Measurements from ENCODE around the gene IGSF8. TPM values are rescaled to one million over a fixed set of nuclear protein-coding genes. Genes with fewer than 3 reads are reported as not detected.
A peak's percentile ranks its signal among the peaks of the same experiment; 100 is the strongest.

Gene IGSF8
- polyA plus RNA-seq, 2 of the 4 experiments (the other 2 are of a cell fraction) = 7.3 to 7.8 TPM

GRCh38 chr1:160079448-160079847 is 19.0 kb downstream of the IGSF8 start:
- no peak overlapping the region for H3K4me3 ChIP-seq
- 0 out of 3 replicates have a peak, but pooled peaks cover 2% of the 10 kb centered on the region for H3K4me1 ChIP-seq
- H3K4me2 ChIP-seq = no peak overlapping the region
- CTCF ChIA-PET = interaction anchor here (1.1 to 30.0 kb wide), 12 partner anchors 4 to 947 kb away, joined by 3 to 409 read pairs (median 6); partner anchors contain the start of genes KCNJ10 and KCNJ9
- ATAC-seq = no peak
- TF ChIP-seq NPAS2 (CRISPR knock-in tag; IDR thresholded peaks at IDR 0.05; ENCODE audit: borderline replicate concordance) (no peak), ZSCAN20 (CRISPR knock-in tag; IDR thresholded peaks at IDR 0.05) (no peak), SMC3 (IDR thresholded peaks at IDR 0.05) (no peak), HOXA7 (CRISPR knock-in tag; IDR thresholded peaks at IDR 0.05) (no peak), ATOH8 (CRISPR knock-in tag; IDR thresholded peaks at IDR 0.05; ENCODE audit: low read depth) (no peak), RNF2 (IDR thresholded peaks at IDR 0.05; ENCODE audit: borderline replicate concordance, low read depth) (no peak), ESRRA (IDR thresholded peaks at IDR 0.05; ENCODE audit: borderline replicate concordance, low read length) (no peak), ZC3H11A (IDR thresholded peaks at IDR 0.05) (no peak), HES2 (IDR thresholded peaks at IDR 0.05) (no peak), ZNF302 (CRISPR knock-in tag; IDR thresholded peaks at IDR 0.05) (no peak), HMGXB4 (CRISPR knock-in tag; IDR thresholded peaks at IDR 0.05; ENCODE audit: borderline replicate concordance) (no peak), E2F6 (IDR thresholded peaks at IDR 0.05; ENCODE audit: borderline replicate concordance, low read depth) (no peak), HOXB5 (CRISPR knock-in tag; IDR thresholded peaks at IDR 0.05) (no peak), POLR2AphosphoS2 (conservative IDR thresholded peaks at IDR 0.05; ENCODE audit: low read length) (no peak)
- POLR2A ChIA-PET = interaction anchor here (0.6 kb wide), 1 partner anchor 174 kb away, joined by 4 read pairs; no protein-coding TSS in a partner anchor
- H3K27ac ChIP-seq = no peak overlapping the region
- DNase-seq (ENCODE audit: low read depth in 1 of 2, low spot score in 1 of 2) = no peak
- no peaks in the 10 kb centered on the region for H3K9me3 ChIP-seq
- no peak for FAIRE-seq
- WGBS (ENCODE audit: missing lambda C conversion rate) = 60% methylated on average over 4 of the region's 4 CpGs

GRCh38 chr1:160078512-160079195 is 19.8 kb downstream of the IGSF8 start:
- WGBS (ENCODE audit: missing lambda C conversion rate) = 3% methylated on average over 8 of the region's 8 CpGs
- ChIA-PET POLR2A (no interaction called here), CTCF (interaction anchor here (0.6 to 30.0 kb wide), 18 partner anchors 5 to 946 kb away, joined by 3 to 409 read pairs (median 4); partner anchors contain the start of genes KCNJ10, KCNJ9 and PIGM)
- H3K9me3 ChIP-seq = no peaks in the 10 kb centered on the region
- DNase-seq (ENCODE audit: low read depth in 1 of 2, low spot score in 1 of 2) (peak; percentile 42 to 51), FAIRE-seq (no peak), ATAC-seq (peak; percentile 51 to 88; a peak in 4 of 6 replicates)
- H3K4me1 ChIP-seq = no peaks in the 10 kb centered on the region
- no peak for TF ChIP-seq FOSB (CRISPR knock-in tag; IDR thresholded peaks at IDR 0.05)
- no peak for TF ChIP-seq ZC3H11A (IDR thresholded peaks at IDR 0.05)
- TF ChIP-seq CBX8 (IDR thresholded peaks at IDR 0.05) = no peak
- TF ChIP-seq SMC3 (IDR thresholded peaks at IDR 0.05) = peak; percentile 37; the same call in 1 of the 3 replicates
- TF ChIP-seq RAD21 (conservative IDR thresholded peaks at IDR 0.05 in 1 of 2, IDR thresholded peaks at IDR 0.05 in 1 of 2) = peak; percentile 44 to 49
- TF ChIP-seq GATA3 (IDR thresholded peaks at IDR 0.05; ENCODE audit: borderline replicate concordance) = no peak
- no peak for TF ChIP-seq NR3C1 (IDR thresholded peaks at IDR 0.05)
- peak; percentile 54 for TF ChIP-seq CTCF (IDR thresholded peaks at IDR 0.05)
- no peak for TF ChIP-seq HOXA7 (CRISPR knock-in tag; IDR thresholded peaks at IDR 0.05)
- no peak for TF ChIP-seq JUNB (IDR thresholded peaks at IDR 0.05)
- no peak overlapping the region for H3K27ac ChIP-seq
- no peak overlapping the region for H3K4me3 ChIP-seq
- H3K4me2 ChIP-seq = no peak overlapping the region

Data from A549 (cell line).